C1 segment of cervical spinal cord (tissue), 14 donors: ENCODE measurements around the gene PINK1.

Experiments
- DNase-seq, 14 donors: peaks; one replicate each; lab custom pipeline; 2025; lab: John Stamatoyannopoulos, UW

Gene PINK1

DNA sequence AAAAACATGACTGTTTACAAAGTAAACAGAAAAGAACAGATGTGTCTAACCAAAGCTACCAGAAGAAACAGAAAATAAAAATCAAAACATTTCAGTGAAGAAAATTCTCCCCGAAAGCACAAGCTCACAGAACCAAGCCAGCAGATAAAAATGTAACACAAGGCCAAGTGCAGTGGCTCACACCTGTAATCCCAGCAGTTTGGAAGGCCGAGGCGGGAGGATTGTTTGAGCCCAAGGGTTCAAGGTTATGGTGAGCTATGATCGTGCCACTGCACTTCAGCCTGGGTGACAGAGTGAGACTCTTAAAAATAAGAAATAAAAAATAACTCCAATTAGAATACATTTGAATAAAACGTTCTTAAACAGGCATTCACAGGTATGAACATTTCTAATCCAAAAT lies 47.0 kb downstream of the PINK1 start:
- DNase-seq, result no peak

DNA sequence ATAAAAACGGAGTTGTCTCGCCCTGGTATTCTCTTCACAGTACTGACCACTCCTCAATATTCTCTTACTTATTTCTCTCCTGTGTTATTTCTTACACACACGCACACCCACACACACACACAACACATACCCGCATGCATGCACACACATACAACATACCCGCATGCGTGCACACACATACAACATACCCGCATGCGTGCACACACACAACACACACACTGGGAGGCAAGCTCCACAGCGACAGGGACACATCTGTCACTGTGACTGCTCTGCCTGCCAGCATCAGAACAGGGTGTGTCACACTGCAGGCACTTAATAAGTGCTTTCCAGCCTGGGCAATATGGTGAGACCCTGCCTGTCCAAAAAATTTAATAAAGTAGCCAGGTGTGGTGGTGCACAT lies 48.7 kb downstream of the PINK1 start:
- no peak for DNase-seq

DNA sequence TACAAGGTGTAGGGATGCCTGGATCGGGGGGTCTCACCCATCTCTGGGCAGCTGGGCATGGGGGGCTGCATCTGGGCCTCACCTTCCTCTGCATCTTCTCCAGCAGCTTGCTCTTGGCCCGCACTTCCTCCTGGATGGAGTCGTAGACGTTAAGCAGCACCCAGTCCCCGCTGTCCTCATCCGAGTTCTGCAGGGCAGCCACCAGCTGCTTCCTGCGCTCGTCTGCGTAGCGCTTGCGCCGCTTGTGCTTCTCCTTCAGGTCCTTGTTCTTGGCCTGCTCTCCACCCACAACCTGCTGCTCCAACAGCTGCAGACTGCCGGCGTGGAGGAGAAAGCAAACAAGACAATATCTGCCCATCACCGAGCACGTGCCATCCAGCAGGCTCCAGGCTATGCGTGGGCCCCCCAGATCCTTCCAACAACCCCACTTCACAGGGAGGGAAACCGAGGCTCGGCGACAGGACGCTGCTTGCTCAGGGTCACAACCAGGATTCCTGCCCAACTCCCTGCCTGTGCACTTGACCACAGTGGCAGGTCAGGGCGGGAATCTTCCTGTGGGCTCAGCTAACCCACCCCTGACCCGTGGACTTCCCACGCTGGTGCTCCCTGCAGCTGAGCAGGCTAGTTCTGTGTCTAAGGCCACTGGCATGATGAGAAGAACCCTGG lies 49.4 kb downstream of the PINK1 start:
- peak in 4 of 14 donors; percentile 10 to 34 (median 23) for DNase-seq

DNA sequence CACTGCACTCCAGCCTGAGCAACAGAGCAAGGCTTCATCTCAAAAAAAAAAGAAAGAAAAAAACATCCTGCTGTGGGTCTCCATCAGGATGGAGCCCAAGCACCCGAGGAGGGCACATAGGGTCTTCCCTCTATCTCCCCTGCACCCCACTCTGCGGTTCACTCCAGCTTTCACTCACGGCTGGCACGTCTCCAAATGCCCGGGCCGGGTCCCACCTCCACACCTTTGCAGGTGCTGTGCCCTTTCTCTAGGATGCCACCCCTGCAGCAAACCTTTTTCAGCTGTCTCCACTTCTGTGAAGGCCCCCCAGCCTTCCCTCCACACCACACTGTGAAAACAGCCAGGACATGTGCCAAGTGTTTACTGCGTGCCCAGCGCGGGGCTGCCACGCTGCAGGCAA lies 50.4 kb downstream of the PINK1 start:
- no peak for DNase-seq

DNA sequence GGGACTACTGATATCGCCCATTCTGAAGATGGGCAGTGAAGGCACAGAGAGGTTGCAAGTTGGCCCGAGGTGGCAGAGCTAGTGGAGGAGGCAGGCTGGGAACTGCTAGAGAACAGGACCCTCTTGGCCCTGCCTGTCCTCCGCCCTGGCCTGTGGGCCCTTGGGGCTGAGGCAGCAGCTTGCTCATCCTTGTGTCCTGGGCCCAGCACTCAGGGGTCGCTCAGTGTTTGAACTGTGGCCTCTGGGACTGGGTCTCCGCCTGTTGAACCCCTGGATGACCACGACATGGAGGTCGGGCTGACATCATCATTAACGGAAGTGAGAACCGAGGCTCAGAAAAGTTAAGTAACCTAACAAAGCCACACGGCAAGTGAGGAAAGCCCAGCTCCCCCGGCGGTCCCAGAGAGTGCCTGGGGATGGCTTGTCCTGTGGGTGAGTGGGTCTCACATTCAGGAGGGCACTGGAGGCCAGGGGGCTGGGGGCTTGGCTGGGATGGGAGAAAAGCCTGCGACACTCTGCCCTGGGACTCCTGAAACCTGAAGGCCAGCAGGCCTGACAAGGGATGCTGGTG lies 50.9 kb downstream of the PINK1 start:
- DNase-seq, result no peak

DNA sequence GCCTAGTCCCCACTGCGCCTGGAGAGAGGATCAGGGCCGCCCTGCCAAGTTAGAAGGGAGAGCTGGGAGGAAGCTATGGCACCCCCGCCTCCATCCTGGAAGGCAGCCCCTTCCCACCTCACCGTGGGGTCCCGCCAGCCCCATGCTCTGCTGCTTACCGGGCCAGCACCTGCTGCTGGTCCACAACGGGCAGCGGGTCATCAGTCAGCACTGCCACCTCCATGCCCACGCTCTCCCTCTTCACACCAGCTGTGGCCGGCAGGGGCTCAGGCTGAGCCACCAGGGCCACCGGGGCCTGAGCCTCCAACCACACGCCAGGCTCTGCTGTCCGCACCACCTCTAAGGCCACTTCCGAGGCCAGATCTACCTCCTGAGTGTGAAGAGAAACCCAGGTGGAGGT lies 51.4 kb downstream of the PINK1 start:
- DNase-seq, result no peak

DNA sequence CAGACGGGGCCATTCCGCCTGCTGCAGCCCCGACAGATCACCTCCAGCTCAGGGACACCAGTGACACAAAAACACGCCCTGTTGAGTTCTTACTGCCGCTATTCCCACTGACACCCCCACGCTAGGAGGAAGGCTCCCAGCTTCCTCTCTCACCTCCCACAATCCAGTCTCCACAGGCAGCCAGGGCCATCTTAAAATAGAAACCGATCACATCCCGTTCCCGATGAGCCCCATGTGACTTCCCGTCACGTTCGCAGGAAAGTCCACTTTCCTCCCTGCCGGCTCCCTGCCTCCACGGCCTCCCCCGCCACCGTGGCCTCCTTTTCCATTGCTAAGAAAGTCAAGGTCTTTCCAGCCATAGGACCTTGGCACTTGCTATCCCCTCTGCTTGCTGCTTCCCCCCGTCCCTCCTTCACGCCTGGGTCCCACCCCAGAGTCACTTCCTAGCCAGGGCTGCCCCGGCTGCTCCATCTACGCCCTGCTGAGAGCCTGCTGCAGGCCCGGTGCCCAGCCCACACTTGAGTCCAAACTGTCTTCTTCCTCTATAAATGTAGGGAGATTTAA lies 51.9 kb downstream of the PINK1 start:
- no peak for DNase-seq

DNA sequence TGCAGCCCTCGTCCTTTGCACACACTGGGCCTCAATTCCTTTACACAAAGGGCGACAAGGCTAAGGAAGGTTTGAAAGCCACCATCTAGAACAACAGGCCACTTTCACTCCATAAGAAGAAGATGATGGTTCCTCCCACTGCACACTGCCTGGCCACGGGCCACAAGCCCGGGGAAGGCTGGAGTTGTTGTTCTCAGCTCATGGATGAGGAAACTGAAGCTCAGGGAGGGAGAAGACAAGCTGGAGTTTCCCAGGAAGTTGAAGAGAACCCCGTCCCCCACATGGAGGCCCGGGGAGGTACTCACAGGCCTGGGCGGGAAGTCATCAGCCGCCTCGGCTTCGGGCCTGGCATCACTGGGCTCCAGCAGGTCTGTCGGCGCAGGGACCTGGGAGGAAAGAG lies 52.5 kb downstream of the PINK1 start:
- DNase-seq, result no peak

DNA sequence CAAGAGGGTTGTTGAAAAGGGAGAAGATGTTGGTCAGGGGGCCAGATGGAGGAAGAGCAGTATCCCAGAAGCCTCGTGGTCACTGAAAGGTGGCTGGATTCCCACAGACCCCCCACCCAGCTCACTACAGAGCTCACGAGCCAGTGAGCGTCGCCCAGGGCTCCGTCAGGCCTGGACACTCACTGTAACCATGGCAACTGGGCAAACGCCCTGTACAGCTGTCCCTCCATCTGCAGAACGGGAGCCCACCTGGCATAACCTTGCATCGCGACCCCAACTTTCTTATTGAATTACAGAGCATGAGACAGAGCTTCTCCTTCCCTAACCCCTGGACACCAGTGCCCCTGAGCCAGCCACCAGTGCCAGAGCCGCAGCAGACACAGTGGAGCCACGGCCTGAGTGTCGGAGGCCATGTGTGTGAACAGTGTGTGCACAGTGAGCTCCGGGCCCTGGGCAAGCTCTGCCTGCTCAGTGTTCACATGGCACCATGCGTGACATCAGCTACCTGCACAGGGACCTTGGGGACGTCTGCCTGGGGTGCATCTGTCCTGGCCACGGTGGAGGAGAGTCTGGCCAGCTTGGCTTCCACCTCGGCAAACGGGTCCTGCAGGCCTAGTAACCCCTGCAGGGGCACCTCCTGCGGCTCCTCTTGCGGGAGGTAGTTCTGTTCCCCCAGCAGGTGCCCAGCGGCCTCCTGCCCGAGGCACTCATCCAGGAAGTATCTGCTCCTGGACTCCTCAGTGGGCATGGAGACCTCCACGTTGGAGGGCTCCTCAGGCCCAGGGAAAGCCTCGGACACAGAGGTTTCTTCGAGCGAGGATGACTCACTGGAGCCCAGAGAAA lies 53.8 kb downstream of the PINK1 start:
- DNase-seq, result no peak

DNA sequence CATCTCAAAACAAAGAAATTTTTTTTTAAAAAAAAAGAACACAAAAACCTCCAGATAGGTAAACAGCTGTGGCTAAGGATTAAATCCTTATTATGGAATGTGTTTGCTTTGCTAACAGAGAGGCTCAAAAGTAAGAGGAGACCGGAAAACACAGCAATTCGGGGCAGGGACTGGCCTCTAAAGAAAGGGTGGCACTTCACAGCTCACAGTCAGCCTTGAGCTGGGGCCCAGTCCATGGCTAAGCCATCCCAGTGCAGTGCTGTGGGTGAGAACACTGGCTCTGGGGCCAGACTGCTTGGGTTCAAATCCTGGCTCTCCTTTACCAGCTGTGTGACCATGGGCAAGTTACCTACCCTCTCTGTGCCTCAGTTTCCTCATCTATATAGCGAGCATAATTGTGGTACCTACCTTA lies 56.4 kb downstream of the PINK1 start:
- no peak for DNase-seq

DNA sequence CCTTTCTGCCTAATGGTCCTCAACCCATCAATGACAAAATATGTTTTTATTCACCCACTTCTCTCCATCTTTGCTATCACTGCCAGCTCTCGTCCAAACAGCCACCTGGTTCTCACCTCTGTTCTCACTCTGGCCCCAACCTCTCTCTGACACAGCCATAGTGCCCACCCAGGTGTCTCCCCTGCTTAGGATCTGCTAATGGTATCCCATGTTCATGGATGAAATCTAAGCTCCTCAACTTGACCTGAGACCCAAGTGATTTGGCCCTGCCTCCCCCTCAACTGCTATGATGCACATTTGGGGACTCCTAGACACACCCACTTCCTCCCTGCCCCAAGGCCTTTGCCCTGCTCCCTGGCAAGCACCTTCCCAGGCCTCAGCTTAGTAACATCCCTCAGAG lies 58.6 kb downstream of the PINK1 start:
- DNase-seq, result no peak

DNA sequence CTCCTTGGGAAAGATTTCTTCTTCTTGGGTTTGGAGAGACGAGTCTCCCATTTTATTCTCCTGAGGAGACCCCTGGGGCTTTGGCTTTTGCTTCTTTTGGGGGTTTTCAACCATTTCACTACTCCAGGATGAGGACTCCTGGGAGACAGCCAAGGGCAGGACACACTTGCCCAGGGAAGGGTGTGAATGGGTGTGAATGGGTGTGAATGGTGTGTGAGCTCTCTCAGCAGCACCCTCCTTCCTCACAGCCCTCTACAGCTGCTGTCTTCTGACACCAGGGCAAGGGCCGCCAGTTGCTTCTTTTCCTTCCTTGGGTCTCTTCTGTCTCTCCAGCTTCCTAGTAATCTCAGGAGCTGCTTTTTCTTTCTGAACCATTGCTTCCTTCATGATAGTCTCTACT lies 60.4 kb downstream of the PINK1 start:
- DNase-seq, result no peak

DNA sequence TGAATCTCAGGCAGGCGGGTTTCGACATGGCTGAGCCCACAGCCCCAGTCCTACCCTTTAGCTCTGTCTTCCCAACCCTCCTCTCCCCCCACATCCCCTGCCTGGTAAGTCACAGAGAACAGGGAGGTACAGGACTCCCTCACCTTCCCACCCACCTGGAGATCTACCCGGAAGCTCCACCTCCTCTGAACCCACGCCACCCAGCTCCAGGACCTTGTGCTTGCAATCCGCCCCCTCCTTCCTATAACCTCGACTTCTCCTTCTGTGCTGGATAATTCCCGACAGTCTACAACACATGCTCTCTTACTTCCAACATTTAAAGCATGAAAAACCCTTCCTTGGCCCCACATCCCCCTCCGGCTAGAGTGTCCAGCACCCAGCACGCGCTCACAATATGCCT lies 62.3 kb downstream of the PINK1 start:
- no peak for DNase-seq

DNA sequence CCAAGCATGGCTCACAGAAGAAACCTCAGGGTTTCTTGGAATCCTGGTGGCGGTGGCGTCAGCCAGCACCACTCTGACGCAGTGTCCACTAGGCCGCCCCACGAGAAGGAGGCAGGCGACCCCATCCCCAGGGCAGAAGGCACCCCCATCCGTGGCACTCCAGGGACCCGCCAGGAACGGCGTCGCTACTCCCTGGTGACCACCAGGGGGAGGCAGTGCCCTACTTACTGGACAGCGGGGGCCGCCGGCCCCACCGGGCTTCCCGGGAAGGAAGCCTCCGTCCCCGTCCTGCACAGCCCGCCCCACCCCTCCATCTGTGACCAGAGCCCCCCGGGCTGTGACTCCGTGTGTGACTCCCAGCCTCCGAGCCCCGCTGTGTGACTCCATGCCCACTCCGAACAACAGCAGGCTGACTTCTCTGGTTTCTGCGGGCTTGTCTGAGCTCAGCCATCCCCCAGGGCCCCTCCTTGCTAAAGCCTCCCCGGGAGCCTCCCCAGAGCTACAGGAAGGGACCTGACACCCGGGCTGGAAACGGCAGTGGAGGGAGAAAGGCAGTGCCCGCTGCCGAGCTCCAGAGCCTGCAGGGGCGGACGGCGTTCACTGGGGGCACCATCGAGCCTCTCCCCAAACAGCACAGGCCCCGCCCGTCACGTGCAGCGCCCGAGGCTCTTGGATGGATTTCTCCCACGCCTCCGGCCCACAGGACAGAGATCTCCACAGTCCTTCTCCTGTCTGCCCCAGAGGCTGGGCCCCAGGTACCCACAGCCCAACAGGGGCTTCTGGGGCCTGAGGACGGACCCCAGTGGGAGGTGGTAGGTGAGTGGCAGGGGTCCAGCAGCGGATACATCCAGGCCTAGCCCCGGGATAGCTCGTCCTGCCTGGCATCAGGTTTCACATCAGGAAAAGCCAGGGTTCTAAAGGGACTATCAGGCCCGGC lies 63.4 kb downstream of the PINK1 start:
- peak; percentile 25 to 89 (median 75) for DNase-seq

DNA sequence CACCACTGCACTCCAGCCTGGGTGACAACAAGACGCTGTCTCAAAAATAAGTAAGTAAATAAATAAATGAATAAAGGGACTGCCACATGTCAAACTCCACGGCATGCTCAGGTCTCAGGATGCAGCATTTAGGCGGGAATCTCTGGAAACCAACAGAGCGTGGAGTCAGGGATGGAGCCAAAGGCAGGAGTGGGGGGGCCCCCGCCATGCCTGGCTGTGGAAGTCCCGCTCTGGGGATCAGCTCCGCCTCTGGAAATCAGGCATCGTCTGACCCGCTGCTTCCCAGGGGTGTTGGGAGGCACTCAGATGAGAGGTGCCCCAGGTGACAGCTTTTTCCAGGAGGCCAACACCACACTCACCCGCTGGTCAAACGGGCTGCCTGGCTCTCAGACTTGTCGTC lies 64.3 kb downstream of the PINK1 start:
- no peak for DNase-seq

DNA sequence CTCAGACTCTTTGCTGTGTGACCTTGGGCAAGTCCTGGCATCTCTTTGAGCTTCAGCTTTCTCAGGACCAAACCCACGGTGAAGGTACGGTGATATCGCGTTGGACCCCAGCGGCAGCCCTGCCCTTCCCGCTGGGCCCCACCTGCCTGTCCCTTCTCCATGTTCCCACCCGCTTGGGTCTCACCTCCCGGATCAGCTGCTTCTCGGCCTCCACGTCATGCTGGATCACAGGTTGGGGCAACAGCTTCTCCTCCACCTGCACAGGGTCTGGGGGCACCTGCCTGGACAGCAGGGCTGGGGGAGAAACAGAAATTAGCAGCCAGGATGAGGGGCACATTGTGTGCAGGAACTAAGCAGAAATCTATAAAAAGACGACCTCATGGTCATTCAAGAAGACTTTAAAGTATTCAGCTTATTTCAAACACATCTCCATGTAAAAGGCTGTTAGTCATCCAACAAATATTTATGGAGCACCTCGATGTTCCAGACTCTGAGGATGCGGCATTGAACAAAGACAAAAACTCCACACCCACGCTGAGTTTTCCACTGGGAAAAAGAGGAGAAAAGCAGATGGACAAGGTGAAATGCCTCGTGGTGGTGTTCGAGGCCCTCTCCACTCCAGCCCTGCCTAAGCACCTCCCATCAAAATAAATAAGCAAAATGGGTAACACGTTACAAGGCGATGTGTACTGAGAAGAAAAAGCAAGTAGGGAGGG lies 65.1 kb downstream of the PINK1 start:
- DNase-seq, result no peak

DNA sequence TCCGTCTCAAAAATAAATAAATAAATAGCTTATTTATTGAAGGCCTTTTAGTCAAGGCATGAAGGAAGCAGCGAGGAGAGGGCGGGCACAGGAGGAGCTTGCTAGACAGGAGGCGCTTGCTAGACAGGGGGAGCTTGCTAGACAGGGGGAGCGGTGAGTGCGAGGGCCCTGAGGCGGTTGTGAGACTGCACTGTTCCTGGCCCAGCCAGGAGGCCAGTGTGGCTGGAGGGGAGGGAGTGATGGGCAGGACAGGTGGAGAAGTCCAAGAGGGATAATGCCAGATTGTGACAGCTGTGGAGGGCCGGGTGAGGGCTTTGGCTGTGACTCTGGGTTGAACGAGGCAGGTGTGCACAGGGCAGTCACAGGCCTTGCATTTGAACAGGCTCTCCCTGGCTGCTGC lies 66.3 kb downstream of the PINK1 start:
- DNase-seq, result no peak

DNA sequence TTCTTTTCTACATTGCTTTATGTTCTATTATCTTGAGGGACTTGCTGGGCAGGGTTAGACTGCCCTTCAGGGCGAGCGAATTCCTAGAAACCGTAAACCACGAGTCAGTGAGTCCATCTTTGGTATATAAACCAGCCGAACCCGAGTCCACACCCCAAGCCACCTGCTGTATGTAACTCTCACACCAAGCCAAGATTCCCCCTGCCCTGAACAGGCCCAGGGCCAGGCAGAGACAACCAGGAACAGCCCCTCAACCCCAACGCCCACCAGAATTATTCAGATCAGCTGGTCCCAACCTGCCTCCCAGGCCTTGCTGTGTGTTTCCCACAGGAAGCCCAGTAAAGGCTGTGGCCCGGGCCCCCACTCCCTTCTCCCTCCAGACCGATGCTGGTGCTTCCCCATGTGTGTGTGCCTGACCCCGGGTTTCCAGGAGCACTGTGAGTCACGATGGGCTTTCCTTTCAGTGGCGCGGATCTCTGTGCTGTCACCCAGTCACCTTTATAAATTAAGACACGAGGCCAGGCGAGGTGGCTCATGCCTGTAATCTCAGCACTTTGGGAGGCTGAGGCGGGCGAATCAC lies 67.5 kb downstream of the PINK1 start:
- DNase-seq, result no peak
